ENCODE data around the gene HPF1.
"Not testable (repeated sequence)": the region's sequence is repeated elsewhere in the genome, so short reads cannot be mapped to it uniquely, and the experiment has no call there.

HPF1 gene

GRCh38 chr4:169757575-169758184 is at the start of gene HPF1:
TSS of gene HPF1 (minus strand) at chr4:169757944. CDS start at chr4:169757877, 67 bp downstream.
- H3K27me3 ChIP-seq (replicated peaks; ENCODE audit: control insufficient read depth, insufficient read depth, low read length) = no peaks in the 10 kb centered on the region
- DNase-seq (ENCODE audit: extremely low read depth, insufficient read length) = peak; percentile 92
- no peaks in the 10 kb centered on the region for H3K36me3 ChIP-seq (ENCODE audit: control insufficient read depth, insufficient read depth, low read length)
- peak within 1 kb of the TSS; percentile 91 for H3K4me3 ChIP-seq (replicated peaks; ENCODE audit: low read depth, low read length)
- no peak for TF ChIP-seq CTCF (IDR thresholded peaks at IDR 0.05; ENCODE audit: insufficient read depth, low read length, poor library complexity, severe bottlenecking)

DNA sequence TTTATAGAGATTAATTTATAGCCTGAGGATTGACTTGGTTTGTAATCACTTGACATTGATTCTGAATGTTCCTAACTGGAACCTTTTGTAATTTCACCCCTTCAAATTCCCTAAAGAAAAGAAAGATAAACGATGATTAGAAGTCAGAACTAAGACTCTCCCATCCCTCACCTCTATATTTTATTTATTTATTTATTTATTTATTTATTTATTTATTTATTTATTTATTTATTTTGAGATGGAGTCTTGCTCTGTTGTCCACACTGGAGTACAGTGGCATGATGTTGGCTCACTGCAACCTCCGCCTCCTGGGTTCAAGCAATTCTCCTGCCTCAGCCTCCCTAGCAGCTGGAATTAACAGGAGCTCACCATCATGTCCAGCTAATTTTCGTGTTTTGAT is 49.0 kb upstream of the HPF1 start:
- not testable (repeated sequence) for H3K4me3 ChIP-seq (replicated peaks; ENCODE audit: low read depth, low read length); H3K27me3 ChIP-seq (replicated peaks; ENCODE audit: control insufficient read depth, insufficient read depth, low read length); DNase-seq (ENCODE audit: extremely low read depth, insufficient read length); H3K36me3 ChIP-seq (ENCODE audit: control insufficient read depth, insufficient read depth, low read length)

- H3K4me3 ChIP-seq (replicated peaks; ENCODE audit: low read depth, low read length) = no peak overlapping the region
- H3K36me3 ChIP-seq (ENCODE audit: control insufficient read depth, insufficient read depth, low read length) = no peaks in the 10 kb centered on the region
- TF ChIP-seq CTCF (IDR thresholded peaks at IDR 0.05; ENCODE audit: insufficient read depth, low read length, poor library complexity, severe bottlenecking) = no peak
- DNase-seq (ENCODE audit: extremely low read depth, insufficient read length) = no peak
- no peaks in the 10 kb centered on the region for H3K27me3 ChIP-seq (replicated peaks; ENCODE audit: control insufficient read depth, insufficient read depth, low read length)
Measured at GRCh38 chr4:169803413-169803812, 45.7 kb upstream of the HPF1 start.

DNA sequence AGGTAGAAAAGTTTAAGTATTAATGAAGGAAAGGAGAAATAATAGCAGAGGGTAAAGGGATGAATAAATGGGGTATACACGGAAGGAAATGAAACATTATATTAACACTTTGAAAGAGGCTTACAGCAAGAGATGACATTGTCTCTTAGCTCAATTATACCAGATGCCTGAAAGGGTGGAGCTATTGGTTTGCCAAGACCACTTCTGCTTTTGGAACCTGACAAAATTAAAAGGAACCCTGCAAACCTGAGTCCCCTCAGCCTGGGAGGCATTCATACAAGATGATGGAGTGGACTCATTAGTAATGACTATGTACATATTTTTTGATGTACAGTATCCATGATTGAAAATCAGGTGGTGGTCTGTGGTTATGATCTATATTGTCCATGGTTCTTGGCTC is 45.1 kb upstream of the HPF1 start:
- no peak for TF ChIP-seq CTCF (IDR thresholded peaks at IDR 0.05; ENCODE audit: insufficient read depth, low read length, poor library complexity, severe bottlenecking)

DNA sequence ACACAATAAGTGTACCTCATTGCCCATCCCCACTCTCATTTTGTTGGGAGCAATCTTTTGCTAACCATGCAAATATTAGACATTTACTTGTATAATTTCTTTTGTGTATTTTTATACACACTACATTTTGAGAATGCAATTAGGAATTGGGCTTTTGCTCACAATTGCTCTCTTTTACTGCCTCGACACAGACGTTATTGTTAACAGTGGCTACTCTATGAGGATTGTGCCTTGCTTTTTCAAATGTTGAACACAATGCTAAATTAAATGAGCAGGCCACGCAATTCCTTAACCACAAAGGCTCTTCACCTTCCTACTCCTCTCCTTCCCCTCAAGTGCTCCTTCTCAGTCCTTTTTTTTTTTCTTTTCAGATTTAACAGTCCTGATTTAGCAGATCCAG is 42.8 kb upstream of the HPF1 start:
- no peak for DNase-seq (ENCODE audit: extremely low read depth, insufficient read length)
- Histone ChIP-seq H3K36me3 (ENCODE audit: control insufficient read depth, insufficient read depth, low read length) (no peaks in the 10 kb centered on the region), H3K27me3 (replicated peaks; ENCODE audit: control insufficient read depth, insufficient read depth, low read length) (no peaks in the 10 kb centered on the region), H3K4me3 (replicated peaks; ENCODE audit: low read depth, low read length) (no peak overlapping the region)
- TF ChIP-seq CTCF (IDR thresholded peaks at IDR 0.05; ENCODE audit: insufficient read depth, low read length, poor library complexity, severe bottlenecking) = no peak

More for the DNA sequence above, 45.1 kb upstream of the HPF1 start:
- H3K4me3 ChIP-seq (replicated peaks; ENCODE audit: low read depth, low read length) = no peak overlapping the region
- H3K36me3 ChIP-seq (ENCODE audit: control insufficient read depth, insufficient read depth, low read length) = no peaks in the 10 kb centered on the region
- DNase-seq (ENCODE audit: extremely low read depth, insufficient read length) = no peak
- no peaks in the 10 kb centered on the region for H3K27me3 ChIP-seq (replicated peaks; ENCODE audit: control insufficient read depth, insufficient read depth, low read length)

- no peak for TF ChIP-seq CTCF (IDR thresholded peaks at IDR 0.05; ENCODE audit: insufficient read depth, low read length, poor library complexity, severe bottlenecking)
Measured at GRCh38 chr4:169799260-169799659, 41.5 kb upstream of the HPF1 start.

More at GRCh38 chr4:169799260-169799659, 41.5 kb upstream of the HPF1 start:
- no peak for DNase-seq (ENCODE audit: extremely low read depth, insufficient read length)
- Histone ChIP-seq H3K36me3 (ENCODE audit: control insufficient read depth, insufficient read depth, low read length) (no peaks in the 10 kb centered on the region), H3K4me3 (replicated peaks; ENCODE audit: low read depth, low read length) (no peak overlapping the region), H3K27me3 (replicated peaks; ENCODE audit: control insufficient read depth, insufficient read depth, low read length) (no peaks in the 10 kb centered on the region)

All from GM06990 (cell line).